GOT3 (cell line): ENCODE data around the gene TBPL2.
"Not testable (repeated sequence)": the region's sequence is repeated elsewhere in the genome, so short reads cannot be mapped to it uniquely, and the experiment has no call there.

ENCODE experiments used
- DNase-seq: peaks from one replicate; lab custom pipeline; 2025; ENCODE audit warnings: mixed read lengths; lab: John Stamatoyannopoulos, UW

TBPL2 gene

DNA sequence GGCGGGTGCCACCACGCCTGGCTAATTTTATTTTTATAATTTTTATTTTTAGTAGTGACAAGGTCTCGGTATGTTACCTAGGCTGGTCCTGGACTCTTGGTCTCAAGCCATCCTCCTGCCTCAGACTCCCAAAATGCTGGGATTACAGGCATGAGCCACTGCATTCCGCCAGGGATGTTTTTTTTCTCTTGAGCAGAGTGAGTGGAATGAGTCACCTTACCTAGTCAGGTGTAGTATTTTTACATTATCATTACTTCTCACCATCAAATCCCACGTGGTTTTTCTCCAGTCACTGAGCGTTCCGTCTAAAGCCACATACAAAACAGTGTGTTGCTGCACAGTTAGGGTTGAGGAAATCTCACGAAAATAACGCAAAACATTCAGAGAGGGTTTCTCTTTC is 870 bp upstream of the TBPL2 start:
- DNase-seq: no peak

DNA sequence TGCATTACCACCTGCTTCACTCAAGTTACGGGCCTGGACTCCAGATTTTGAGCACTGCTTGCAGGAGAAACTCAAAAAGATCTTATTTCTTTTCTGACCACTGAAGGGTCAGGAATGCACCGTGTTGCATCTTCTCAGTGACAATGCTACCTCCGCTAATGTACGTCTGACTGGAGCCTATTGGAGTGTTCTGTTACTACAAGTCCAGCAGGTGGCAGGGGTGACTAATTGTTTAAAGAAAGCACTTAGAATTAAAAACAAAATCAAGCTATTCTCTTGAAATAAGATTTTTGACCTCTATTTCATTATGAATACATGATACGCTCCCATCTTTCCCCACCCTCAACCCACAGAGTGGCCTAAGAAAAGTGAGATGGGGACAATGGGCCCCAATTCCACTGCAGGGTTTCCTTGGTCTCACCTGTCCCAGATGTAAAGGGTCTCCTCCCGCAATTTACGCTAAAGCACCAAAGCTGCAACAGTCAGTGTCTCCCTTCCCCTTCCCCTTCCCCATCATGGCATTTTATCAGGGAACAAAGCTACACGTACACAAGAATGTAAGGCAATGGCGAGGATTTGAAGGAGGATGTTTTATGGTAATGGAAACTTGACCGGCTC is 2.2 kb downstream of the TBPL2 start:
- no peak for DNase-seq

- no peak for DNase-seq
Observed at GRCh38 chr14:55436931-55437330, 3.5 kb downstream of the TBPL2 start.

DNA sequence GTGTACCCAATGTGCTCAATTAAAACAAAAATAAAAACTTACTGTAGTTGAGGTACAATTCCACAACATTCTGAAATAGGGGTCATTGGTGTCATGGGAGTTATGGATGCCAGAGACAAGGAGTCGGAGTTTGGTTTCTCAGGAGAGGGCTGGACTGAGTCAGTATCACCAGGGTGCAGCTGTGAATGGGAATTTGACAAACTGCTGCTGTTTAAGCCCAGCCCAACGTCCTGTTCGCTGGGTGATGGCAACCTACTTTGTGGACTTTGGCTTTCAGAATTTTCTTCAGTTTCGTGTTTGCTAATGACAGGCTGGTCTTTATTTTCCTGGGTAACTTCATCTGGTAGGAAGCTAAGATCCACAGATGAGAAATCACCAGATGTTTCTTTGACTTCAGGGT is 3.9 kb downstream of the TBPL2 start:
- no peak for DNase-seq

GRCh38 chr14:55434805-55435174 is 5.6 kb downstream of the TBPL2 start:
- DNase-seq: no peak

- DNase-seq: no peak
Observed at GRCh38 chr14:55433880-55434804, 6.3 kb downstream of the TBPL2 start.

DNA sequence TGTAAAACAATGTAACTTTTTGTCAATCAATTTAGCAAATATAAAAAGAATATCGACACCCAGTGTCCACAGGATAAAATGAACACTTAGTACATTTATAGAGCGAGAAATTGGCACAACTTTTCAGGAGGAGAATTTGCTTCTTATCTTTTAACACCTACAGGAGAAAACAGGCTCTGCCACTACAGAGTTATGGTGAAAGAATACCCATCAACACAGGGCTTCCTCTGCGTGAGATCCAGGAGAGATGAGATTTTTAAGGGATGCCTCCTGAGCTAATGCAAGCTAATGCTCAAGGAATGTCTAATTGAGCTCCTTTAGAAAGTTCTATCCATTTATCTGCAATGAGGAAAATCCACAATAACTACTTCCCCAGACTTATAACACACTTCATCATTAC is 7.8 kb downstream of the TBPL2 start:
- DNase-seq: no peak

- DNase-seq: no peak
Observed at GRCh38 chr14:55430024-55430690, 10.3 kb downstream of the TBPL2 start.

DNA sequence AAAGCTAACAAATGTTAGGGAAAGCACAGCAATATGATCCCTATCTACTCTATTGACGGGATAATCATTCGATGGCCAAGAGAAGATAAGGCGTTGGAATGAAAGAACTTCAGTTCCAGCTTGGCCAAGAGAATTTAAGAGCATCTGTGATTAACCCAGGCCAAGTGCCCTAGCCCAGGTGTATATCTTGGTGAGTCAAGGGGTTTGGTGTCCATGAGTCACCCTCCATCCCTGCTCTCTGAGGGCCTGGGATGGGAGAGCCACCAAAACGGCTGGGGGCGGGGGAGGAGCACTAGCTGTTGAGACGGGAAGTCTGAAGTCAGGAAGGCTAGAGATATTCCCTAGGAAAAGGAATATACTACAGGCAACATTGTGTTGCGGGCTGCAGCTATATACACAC is 13.0 kb downstream of the TBPL2 start:
- no peak for DNase-seq

- no peak for DNase-seq
Observed at GRCh38 chr14:55426891-55427290, 13.5 kb downstream of the TBPL2 start.

DNA sequence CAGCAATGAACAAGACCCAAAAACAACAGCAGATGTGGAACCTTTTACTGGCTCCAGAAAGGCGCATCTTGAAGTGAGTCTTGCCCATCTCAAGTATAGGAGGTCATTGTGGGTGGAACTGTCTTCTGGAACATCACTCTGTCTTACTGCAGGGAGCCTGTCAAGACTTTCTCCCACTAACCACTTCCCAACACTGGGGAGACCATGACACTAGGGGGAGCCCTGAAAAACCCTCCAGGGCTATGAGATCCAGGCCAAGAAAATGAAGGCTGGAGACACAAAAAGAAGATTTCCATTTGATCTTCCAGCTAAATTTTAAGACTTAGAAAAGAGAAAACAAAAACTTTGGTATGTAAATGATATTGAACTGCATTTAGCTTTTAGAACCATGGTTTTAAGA is 15.3 kb downstream of the TBPL2 start:
- no peak for DNase-seq

GRCh38 chr14:55423969-55424368 is 16.4 kb downstream of the TBPL2 start:
- DNase-seq: no peak

GRCh38 chr14:55422338-55422737 is 18.1 kb downstream of the TBPL2 start:
- DNase-seq: not testable (repeated sequence)

- no peak for DNase-seq
Observed at GRCh38 chr14:55419663-55420062, 20.8 kb downstream of the TBPL2 start.

GRCh38 chr14:55418411-55418810 is 22.0 kb downstream of the TBPL2 start:
- no peak for DNase-seq

DNA sequence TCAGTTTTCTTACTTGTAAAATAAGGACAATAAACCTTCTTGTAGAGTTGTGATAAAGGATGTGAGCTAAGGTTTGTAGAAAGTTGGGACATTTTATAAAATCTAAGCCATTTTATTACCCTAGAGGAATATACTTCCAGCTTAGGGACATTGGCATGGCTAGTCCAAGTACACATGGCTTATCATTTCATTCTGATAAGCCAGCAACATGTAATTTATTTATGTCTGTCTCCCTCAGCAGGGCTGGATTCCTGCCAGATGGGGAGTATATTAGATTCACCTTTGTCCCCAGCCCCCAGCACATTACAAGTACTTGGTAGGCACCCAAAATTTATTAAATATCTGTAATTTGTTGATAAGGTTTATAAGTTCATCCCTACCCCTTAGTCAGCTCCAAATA is 22.5 kb downstream of the TBPL2 start:
- DNase-seq: no peak

- DNase-seq: no peak
Observed at GRCh38 chr14:55416866-55417265, 23.6 kb downstream of the TBPL2 start.

- DNase-seq: no peak
Observed at GRCh38 chr14:55414551-55414950, 25.9 kb downstream of the TBPL2 start.

DNA sequence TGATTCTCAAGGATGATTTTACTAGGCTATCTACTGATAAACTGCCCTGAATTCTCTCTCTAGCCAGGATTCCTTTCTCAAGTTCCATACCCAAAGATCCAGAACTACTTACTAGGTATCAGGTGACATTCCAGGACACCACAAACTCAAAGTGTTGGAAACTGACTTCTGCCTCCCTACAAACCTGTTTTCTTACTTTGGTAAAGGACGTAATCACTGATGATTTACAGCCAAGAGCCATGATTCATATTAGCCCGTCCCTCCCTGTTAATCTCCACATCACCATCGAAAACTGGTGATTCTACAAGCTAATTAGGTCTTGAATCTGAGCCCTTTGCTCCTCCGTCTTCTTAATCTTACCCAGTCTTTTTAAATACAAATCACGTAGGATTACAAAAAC is 27.7 kb downstream of the TBPL2 start:
- DNase-seq: no peak

DNA sequence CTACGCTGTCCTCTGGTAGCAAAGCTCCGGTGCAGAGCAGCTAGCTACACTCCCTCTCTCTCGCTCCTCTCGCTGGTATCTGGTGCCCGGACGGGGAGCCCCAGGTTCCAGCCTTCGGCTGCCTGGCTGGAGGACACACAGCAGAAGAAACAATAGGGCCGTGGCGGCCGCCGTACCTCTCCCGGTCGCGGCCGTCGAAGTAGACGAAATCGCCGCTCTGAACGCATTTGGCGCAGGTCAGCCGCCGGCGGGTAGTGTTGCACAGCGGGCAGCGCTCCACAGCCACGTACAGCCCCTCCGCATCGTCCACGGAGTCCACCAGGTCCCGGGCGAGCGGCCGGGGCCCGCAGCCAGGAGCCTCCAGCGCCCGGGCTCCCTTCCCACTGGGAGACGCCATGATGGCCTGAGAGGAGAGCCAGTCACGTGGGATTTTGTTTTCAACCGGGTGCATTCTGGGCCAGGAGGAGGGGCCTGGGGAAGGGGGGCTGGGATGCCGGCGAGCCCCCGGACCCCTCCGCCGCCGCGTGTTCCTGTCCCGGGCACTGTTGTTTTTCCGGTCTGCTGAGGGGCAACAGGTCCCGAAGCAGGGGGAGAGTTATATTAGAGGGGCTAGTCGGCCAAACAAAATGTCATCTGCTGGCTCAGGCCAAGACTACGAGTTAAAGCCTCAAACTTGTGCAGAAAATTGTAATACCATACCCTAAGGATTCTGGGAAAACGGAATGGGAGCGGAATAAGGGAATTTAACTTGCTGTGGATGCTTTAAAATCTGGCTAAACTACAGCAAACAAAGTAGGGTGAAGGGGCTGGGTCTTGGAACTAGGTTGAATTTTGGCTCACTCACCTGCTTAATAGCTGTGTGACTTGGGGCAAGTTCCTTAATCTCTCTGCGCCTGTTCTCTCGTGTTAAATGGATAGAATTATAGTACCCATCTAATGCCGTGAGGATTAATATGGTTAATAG is 28.7 kb downstream of the TBPL2 start, which contains the start of gene ATG14:
ATG14 (minus strand) TSS at position 405 of the 964 bp plus-strand sequence; CDS start at position 397, 8 bp downstream.
- no peak for DNase-seq

DNA sequence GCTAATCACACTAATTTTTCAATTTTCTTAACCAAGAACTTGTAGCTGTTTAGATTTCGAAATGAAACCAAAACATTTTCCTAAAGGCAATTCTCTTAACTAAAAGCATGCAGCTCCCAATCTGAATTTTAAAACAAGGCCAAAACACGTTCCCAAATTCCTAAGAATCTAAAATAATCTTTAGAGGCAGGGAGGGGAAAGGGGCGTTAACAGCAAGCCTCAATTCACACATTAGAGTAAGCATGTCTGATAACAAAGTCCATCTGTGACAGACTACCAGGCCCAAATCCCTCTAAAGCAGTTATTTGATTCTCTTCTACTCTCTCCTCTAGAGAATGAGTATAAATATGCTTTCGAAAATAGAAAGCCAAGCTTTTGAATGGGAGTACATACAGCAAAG is 29.5 kb downstream of the TBPL2 start:
- no peak for DNase-seq
